ENCODE data around the gene SURF1. TPM values are rescaled to one million over a fixed set of nuclear protein-coding genes. Genes with fewer than 3 reads are reported as not detected.

SURF1 gene
- 29.8 TPM for total RNA-seq

DNA sequence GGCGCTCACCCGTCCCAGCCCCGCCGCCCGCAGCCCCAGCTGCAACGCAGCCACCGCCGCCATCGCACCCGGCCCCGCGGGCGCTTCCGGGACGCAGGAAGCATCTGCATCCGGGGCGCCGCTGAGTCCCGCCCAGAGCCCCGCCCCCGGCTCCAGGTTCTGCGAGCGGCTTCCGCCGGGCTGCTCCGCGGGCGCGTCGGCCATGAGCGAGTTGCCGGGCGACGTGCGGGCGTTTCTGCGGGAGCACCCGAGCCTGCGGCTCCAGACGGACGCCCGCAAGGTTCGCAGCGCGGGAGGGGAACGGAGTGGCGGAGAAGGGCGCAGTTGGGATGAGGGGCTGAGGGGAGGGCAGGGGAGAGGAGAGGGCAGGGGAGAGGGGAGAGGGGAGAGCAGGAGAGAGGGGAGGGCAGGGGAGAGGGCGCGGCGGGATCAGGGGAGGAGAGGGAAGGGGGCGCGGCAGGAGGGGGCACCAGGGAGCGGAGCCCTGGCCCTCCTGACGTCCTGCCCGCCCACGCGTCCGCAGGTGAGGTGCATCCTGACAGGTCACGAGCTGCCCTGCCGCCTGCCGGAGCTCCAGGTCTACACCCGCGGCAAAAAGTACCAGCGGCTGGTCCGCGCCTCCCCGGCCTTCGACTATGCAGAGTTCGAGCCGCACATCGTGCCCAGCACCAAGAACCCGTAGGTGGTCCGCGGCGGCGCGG, at the start of gene SURF1, which contains the start of gene SURF2:
SURF1 (minus strand) TSS at position 97 of the 701 bp plus-strand sequence; CDS start at position 63, 34 bp downstream.
SURF2 (plus strand) TSS at position 160 of the 701 bp plus-strand sequence; CDS start at position 203, 43 bp downstream.

GRCh38 chr9:133375724-133376654, 19.7 kb upstream of the SURF1 start, which contains the start of the genes STKLD1 and SURF4:
Gene STKLD1, plus strand, starts transcription at chr9:133376366. Its CDS starts 108 bp downstream, at chr9:133376474.
Gene SURF4, minus strand, starts transcription at chr9:133376060. Its CDS starts 91 bp downstream, at chr9:133375969.

DNA sequence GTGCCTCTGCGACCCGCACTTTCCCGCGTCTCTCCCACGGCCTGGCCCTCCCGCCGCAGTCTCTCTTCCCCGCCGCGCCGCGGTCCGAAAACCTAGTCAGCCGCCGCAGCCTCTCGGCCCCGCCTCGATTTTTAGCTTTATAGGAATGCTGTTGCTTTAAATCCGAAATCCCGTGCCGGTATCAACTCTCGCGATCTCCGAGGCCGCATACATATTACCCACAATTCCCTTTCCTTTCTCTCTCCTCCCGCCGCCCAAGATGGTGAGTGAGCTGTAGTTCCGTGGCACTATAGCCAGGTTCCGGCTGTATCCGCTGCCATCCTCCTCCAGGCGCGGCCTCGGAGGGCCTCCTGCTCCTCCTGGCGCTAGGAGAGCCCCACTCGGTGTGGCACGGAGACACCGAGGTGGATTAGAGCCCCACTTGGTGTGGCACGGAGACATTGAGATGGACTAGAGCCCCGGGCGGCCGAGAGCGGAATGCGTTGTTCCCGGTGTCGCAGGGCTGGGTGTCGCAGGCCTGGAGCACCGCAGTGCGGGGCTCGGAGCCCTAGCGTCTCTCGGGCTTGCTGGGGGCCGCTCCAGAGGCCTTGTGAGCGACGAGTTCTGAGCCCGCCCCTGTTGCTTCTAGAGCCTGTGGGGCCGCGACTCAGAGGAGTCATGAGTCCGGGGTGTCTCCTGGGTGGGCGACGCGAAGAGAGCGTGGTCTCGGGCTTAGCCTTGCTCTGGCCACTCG, 8.1 kb downstream of the SURF1 start, which contains the start of the genes MED22 and RPL7A:
MED22 (minus strand) TSS at position 147 of the 733 bp plus-strand sequence. CDS start 1,469 bp downstream, outside the sequence.
RPL7A (plus strand) TSS at position 234 of the 733 bp plus-strand sequence; CDS start at position 260, 26 bp downstream.

DNA sequence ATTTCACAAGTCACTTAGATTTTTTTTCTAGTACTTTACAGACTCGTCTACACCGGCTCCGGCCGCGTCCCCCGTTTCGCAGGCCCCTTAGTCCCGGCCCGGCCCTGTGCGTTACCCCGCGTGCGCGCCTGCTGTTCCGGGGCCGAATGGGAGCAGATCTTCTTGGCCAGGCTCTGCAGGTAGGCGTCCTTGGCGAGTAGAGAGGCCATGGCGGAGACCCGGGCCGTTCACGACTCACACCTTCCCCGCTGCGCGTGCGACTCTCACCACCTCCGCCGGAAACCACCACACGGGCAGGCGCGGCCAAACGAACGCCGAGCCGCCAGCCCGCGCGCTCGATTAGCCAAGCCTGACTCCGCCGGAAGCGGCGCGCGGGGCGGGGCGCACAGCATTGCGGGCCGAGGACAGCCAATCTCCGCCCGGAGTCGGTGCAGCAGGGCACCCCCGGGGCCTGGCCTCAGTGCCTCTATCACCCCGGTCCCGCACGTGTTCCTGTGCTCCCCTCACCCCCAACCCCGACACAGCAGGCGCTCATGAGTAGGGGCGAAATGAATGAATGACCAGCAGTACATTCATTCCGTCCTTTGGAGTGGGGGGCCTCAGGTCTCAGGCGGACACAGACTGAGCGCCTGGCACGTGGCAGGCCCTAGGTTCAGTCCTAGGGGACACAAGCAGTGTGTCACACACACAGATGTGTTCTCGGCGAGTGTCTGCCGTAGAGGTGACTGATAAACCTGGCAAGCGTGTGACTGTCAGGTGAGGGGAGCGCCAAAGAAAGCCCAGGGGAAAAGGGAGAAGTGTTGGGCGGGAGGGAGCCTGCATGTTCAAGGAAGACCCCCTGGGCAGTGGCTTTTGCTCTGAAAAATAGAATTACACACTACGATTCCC, 20.1 kb downstream of the SURF1 start, which contains the start of gene SURF6:
SURF6 (minus strand) TSS at position 265 of the 888 bp plus-strand sequence; CDS start at position 209, 56 bp downstream.

Small RNA genes lying within 50 kb of the gene (small RNA-seq; reads per million reads assigned to genes)
- not detected for gene RF00019 (ENCODE audit: low replicate concordance)
- gene SNORD24 (ENCODE audit: low replicate concordance), result not detected
- not detected for gene SNORD36A (ENCODE audit: low replicate concordance)
- gene SNORD36B (ENCODE audit: low replicate concordance), result not detected
- not detected for gene SNORD36C (ENCODE audit: low replicate concordance)

Other genes starting within 250 kb of the SURF1 start
- gene RALGDS, start 235.2 kb downstream of the SURF1 start, total RNA-seq, result 42.4 TPM
- 5.6 TPM for gene GBGT1, start 192.6 kb downstream of the SURF1 start, total RNA-seq
- gene OBP2B, start 147.2 kb downstream of the SURF1 start, total RNA-seq, result not detected
- gene ABO, start 81.3 kb downstream of the SURF1 start, total RNA-seq, result 5.1 TPM
- gene SURF6, start 20.3 kb downstream of the SURF1 start, total RNA-seq, result 18.0 TPM
- gene MED22, start 8.4 kb downstream of the SURF1 start, total RNA-seq, result 27.1 TPM
- gene RPL7A, start 8.3 kb downstream of the SURF1 start, total RNA-seq, result 1,659 TPM
- gene SURF2, start 63 bp upstream of the SURF1 start, total RNA-seq, result 22.6 TPM
- gene SURF4, start 19.6 kb upstream of the SURF1 start, total RNA-seq, result 148 TPM
- 2.0 TPM for gene STKLD1, start 19.9 kb upstream of the SURF1 start, total RNA-seq
- 15.8 TPM for gene REXO4, start 61.5 kb upstream of the SURF1 start, total RNA-seq
- 6.0 TPM for gene ADAMTS13, start 65.9 kb upstream of the SURF1 start, total RNA-seq
- 23.3 TPM for gene CACFD1, start 103.5 kb upstream of the SURF1 start, total RNA-seq
- 4.0 TPM for gene SLC2A6, start 122.6 kb upstream of the SURF1 start, total RNA-seq
- gene MYMK, start 168.5 kb upstream of the SURF1 start, total RNA-seq, result 2.8 TPM
- gene ADAMTSL2, start 178.2 kb upstream of the SURF1 start, total RNA-seq, result 8.9 TPM